ENCODE results near the gene MBD5. TPM values are rescaled to one million over a fixed set of nuclear protein-coding genes. Genes with fewer than 3 reads are reported as not detected.

MBD5 gene
- polyA plus RNA-seq, 1 donor, result 21.2 TPM

DNA sequence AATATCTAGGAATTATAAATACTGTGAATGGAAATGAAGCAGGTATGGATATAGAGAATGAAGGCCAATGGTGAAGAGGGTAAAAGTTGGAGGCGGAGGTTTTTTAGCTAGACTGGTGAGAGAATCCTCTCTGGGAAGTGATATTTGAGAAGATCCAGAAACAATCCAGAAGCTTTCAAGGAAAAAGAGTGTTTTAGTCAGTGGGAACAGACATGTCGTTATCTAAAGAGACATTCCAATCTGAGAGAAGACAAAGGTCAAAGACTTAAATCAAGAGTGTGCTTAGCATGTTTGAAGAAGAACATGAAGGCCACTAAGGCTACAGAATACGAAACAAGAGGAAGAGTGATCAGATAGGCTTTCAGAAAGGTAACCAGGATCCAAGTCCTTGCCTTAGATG lies 211.0 kb downstream of the MBD5 start:
- no peak for DNase-seq

DNA sequence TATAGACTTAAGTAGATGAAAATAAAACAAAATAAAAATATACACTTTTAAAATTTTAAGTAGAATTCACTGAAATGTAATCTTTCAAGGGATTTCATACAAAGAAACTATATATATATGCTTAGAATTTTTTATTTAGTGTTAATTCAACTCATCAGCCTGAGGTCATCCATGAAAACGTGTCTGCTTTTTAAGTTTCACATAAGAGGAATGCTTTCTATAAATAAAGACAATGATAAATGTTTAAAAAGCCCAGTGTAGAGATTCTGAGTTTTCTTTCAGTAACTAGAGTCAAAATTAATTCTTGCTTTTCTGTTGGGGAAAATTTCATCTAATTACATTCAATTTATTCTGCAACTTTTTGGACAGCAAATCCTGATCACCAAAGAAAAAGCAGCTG lies 213.3 kb downstream of the MBD5 start:
- no peak for DNase-seq

DNA sequence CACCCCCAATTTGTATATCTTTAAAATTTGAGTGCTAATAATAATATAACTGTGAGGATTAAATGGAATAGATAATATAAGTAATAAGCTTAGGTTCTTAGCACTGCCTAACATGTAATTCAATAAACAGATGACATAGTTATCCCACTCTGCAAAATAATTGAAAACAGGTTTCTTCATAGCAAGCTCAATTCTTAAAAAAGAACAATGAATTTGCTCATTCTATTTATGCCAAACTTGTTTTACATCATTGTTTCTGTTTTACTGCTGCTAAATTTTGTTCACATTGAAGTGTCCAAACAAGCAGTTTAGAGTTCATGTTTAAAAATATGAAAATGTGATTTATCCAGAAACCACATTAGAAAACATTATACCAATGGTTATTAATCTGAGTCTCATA lies 217.0 kb downstream of the MBD5 start:
- no peak for DNase-seq

DNA sequence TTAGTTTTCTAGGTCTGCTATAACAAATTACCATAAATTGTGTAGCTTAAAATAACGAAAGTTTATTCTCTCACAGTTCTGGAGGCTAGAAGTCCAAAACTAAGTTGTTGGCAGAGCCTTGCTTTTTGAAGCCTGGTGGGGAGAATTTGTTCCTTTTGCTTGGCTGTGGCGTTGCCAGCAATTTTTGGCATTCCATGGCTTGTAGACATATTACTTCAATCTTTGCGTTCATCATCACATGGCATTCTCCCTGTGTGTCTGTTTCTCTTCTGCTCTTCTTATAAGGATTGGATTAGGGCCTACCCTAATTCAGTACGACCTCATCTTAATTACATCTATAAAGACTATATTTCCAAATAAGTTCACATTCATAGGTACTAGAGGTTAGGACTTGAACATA lies 217.7 kb downstream of the MBD5 start:
- no peak for DNase-seq

DNA sequence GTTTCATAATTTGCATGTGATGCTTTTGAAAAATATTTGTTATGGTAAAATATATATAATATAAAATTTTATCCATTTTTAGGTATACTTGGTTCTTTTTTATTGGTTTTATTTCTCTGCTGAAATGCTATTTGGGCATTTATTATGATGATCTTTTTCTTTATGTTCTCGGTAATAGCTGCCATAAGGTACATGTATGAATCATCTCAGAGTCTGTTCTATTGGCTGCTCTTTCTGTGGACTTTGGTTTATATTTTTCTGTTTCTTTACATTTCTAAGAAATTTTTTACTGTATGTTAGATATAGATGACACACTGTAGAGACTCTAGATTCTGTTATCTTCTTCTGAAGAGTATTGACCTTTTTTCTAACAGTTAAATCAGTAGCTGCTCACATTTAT lies 219.9 kb downstream of the MBD5 start:
- DNase-seq, result no peak

DNA sequence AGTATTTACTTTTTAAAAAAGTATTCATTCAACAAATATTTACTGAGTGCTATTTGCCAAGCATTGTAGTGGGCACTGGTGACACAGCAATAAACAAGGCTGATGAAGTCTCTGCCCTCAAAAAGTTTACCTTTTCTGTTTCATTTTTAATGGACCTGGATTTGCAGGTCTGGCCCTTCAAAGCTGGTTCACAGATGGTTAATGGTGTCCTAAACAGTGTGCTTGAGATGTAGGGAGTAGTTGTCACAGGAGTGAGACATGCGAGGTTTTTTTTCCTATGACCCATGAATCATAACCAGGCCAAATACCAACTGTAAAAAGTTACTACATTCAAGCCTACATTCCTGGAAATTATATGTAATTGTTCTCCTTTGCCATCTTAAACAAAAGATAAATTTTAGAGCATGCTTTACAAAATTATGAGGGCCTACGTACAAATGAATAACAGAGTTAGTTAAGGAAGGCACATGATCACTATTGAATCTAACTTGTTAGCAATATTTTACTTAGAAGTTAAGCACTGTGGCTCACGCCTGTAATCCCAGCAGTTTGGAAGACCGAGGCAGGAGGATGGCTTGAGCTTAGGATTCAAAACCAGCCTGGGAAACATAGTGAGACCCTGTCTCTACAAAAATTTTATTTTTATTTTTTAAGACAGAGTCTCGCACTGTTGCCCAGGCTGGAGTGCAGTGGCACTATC lies 223.9 kb downstream of the MBD5 start:
- no peak for DNase-seq

DNA sequence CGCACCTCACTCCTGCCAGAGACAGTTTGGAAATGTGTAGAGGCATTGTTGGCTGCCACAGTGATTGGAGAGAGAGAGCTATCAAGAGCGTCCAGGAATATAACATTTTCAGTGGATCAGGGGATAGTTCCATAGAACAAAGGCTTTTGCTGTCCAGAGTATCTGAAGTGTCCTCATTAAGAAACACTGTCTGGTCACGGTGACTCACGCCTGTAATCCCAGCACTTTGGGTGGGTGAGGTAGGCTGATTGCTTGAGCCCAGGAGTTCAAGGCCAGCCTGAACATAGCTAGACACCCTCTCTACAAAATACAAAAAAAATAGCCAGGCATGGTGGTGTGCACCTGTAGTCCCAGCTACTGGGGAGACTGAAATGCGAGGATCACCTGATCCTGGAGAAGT lies 231.1 kb downstream of the MBD5 start:
- DNase-seq, result no peak

DNA sequence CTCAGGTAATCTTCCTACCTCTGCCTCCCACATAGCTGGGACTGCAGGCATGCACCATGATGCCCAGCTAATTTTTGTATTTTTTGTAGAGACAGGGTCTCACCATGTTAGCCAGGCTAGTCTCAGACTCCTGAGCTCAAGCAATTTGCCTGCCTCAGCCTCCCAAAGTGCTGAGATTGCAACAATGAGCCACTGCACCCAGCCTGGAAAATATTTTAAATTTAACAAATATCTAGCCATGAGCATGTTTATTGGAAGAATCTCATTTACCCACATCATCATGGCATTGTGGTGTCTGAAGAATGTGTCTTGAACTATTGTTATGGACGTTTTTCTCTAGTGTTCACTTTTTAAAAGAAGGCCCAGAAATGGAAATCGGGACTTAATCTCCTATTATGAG lies 231.8 kb downstream of the MBD5 start:
- DNase-seq, result no peak

DNA sequence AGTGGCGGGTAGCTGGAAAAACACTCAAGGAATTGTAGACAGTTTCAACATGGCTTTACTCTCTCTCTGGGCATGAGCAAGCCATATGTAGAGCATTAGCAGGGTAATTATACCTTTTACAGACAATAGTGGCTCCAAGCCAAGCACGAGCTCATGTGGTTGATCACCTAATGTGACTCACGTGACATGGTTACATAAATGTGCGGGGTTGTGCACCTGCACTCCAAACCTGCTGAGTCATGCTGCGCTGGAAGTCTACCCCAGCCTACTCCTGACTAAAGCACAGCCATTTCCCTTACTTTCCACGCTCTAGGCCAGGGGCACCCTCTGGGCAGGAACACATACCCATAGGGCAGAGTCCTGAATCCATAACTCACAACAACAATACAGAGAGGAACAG lies 232.8 kb downstream of the MBD5 start:
- no peak for DNase-seq

DNA sequence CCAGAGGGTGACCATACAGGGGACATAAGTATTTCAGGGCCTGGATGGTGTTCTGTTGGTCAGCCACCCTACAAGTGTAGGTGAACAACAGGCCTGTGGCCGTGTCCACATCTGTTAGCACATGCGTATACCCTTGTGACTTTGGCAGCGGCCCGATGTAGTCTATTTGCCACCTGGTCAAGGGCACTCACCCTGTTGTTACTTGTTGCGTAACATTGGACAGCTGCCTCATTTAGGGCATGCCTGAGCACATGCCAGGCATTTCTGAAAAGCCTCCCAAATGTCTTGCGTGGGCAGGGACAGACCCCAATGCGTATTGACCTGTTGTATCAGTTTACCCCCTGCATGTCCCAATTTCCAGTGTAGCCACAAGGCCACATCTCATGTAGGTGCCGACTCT lies 235.0 kb downstream of the MBD5 start:
- no peak for DNase-seq

DNA sequence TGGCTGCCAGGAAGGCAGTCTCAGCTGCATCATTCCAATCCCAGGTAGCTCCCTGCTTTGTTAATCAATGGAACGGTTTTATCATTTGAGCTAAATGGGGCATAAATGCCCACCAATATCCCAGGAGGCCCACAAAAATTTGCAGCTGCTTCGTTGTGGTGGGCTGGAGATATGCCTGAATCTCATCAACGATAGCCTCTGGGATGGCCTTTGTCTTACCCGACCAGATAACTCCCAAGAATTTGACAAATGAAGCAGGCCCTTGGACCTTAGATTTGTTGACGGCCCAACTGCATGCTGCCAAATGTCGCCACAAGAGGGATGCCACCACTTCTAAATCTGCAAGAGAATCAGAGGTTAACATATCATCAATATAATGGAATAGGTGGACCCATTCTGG lies 236.4 kb downstream of the MBD5 start:
- no peak for DNase-seq

DNA sequence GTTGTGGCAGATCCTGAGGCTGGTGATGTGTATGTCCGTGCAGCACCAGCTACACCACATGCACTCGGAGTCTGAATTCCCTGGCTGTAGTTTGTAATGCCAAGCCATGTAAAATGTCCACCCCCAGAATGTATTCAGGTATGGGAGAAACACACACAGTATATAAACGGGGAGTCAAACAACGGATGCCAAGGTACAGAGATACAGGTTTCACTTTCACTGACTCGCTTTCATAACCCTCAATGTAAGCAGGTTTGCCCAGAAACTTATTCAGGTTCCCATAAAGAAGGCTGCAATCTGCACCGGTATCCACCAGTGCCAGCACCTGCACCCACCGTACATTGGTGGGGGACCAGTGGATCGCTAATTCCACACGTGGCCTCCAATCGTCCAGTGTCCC lies 237.2 kb downstream of the MBD5 start:
- DNase-seq, result no peak

DNA sequence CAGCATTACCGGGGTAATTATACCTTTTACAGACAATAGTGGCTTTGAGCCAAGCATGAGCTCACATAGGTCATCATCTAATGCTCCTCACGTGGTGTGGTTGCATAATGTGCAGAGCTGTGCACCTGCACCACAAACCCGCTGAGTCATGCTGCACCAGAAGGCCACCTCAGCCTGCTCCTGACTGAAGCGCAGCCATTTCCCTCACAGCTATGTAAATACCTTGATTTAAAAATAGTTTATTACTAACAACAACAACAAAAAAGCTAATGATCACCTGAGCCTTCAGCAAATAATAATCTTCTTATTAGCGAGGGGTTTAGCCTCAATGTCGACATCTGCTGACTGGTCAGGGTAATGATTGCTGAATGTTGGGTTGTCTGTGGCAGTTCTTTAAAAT lies 238.8 kb downstream of the MBD5 start:
- DNase-seq, result no peak

DNA sequence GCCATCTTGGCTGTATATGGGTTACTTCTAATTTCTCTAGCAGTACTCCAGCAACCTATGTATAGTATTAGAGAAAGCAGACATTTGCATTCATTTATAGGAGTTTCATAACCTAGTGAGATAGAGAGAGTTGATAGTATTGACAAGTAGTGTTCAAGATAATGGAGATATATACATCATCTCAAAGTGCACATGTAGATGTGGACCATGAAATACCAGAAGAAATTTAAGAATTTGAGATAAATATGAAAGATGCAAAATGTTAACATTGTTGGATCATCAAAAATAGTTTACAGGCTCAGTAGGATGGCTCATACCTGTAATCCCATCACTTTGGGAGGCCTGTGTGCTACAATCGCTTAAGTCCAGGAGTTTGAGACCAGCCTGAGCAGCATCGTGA lies 243.0 kb downstream of the MBD5 start:
- DNase-seq, result no peak

DNA sequence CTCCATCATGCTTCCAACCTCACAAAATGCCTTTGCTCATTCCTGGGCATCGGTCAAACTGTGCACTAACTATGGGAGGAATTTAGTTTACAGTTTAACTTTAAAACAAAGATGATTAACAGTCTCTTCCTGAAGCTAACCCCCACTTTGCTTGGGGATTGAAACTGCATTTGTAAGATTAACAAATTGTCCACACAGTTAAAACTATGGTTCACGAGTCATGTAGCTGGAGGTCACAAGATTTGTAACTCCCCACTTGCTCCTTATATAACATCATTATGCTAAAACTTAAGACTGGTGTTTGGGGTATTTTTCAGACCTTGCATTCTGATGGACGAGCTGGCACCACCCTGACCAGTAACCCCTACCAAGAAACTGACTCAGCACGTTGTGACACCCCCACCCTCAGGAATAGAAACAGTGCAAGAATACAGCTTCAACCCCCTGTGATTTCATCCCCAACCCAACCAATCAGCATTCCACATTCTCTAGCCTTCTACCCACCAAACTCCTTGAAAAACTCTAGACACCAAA lies 252.3 kb downstream of the MBD5 start:
- no peak for DNase-seq

DNA sequence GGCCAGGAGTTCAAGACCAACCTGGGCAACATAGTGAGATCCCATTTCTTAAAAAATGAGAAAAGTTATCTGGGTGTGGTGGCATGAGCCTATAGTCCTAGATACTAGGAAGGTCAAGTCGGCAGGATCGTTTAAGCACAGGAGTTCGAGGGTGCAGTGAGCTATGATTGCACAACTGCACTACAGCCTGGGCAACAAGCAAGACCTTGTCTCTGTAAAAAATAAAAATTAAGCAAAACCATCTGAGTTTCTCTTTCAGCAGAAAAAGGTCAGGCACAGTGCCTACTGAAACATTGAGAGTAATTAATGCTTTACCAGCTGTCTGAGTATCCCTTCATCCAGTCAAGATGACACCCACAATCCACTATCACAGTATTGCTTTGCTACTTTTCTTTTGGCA lies 258.3 kb downstream of the MBD5 start:
- no peak for DNase-seq

DNA sequence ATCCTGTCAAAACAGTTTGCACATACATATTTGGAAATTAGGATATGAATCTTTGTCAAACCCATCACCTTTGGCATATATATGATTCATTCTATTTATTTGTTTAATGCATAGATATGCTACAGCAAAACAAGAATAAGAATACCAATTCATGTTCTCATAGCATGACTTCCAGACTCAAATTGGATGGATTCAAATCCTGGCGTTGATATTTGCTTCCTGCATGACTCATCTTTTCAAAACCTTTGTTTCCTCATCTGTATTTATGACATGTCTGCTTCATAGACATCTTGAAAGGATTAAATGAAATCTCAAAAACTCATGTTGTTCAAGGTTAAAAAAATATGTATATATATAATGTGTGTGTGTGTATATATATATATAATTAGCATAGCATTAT lies 261.3 kb downstream of the MBD5 start:
- no peak for DNase-seq

DNA sequence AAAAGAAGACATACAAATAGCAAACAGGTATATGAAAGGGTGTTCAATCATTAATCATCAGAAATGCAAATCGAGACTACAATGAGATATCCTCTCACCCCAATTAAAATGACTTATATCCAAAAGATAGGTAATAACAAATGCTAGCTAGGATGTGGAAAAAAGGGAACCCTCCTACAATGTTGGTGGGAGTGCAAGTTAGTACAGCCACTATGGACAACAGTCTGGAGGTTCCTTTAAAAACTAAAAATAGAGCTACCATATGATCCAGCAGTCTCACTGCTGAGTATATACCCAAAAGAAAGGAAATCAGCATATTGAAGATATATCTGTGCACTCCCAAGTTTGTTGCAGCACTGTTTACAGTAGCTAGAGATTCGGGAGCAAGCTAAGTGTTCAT lies 271.5 kb downstream of the MBD5 start:
- DNase-seq, result no peak

DNA sequence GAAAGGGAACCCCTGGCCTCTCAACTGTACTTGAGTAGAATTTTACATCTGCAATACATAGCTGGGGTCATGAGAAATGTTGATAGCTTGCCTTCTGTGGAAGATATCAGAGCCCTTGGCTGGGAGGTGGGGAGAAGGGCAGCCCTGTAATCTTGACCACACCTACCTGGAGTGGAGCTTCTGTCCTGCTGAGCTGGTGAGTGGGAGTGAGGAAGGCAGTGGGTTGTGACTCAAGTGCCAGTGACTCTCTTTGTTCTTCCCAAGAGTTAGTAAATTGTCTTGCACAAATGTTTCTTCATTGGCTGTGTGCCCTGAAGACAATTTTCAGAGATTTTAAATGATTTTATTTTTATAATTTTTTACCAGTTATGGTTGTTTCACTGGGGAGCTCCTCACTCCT lies 277.3 kb downstream of the MBD5 start:
- DNase-seq, result no peak

DNA sequence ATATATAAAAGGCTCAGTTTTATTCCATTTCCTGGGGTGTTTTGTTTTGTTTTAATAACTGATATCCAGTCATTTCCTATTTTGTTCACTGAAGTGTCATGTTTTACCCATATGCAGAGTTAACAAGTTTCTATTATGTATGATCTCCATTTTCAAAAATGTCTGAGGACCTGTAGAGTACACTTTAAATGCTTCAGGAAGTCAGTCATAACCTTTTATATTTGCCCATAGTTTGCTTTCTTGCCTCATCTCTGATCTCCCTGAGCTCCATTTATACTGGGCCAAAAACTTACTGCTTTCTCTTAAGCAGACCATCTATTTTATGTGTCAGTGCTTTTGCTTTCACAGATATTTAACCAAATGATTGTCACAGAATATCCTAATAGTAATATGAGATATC lies 278.7 kb downstream of the MBD5 start:
- no peak for DNase-seq

DNA sequence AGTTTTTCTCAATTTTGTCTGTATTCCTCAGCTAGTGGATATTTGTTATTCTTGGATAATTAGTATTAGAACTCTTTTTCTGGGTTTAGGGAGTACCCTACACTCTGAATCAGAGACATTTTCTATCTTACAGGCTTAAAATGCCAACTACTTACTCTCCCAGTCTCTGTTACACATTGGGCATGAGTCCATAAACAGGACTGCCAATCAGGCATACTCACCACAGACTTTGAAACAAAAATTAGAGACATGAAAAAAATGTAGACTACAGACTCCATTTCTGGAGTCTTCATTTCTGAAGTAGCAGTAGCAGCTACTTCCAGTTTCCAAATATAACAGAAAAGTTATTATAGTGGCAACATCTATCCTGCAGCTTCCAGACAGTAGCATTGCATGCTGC lies 279.7 kb downstream of the MBD5 start:
- no peak for DNase-seq

DNA sequence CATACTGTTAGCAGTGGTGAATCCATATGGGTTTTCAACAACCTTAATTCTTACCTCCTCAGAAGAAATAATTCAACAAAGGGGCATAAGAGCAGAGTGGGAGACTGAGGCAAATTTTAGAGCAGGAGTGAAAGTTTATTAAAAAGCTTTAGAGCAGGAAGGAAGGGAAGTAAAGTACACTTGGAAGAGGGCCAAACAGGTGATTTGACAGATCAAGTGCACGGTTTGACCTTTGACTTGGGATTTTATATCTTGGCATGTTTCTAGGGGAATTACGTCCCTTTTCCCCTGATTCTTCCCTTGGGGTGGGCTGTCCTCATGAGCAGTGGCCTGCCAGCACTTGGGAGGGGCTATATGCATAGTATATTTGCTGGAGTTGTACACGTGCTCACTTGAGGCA lies 280.5 kb downstream of the MBD5 start:
- DNase-seq, result no peak

DNA sequence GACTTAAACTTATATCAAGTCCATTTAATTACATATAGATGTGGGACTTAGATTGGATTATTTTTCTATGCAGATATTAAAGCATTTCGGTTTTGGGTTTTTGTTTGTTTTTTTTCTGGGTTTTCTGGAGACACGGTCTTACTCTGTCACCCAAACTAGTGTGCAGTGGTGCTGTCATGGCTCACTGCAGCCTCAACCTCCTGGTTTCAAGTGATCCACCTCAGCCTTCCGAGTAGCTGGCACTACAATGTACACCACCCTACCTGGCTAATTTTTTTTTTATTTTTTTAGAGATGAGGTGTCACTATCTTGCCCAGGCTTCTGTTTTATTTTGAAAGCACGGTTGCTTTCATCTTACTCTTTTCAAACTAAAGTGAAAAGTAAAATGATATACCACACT lies 281.6 kb downstream of the MBD5 start:
- DNase-seq, result no peak

DNA sequence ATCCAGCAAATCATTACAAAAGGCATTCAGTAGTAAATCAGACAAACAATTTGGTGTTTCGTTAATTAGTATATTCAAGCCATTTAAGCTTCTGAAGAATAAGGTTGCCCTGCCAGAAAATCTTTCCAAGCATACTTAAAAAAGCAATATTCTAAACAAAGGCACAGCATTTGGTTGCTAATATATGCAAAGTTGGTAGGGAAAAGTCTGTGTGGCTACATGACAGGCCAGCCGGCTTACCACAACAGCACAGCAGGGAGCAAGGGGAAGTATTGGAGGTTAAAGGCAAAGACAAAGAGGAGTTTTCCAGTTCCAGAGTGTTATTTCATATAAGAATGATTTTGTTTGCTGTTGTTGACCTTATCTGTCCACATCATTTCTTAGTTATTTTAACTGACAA lies 282.3 kb downstream of the MBD5 start:
- DNase-seq, result no peak

DNA sequence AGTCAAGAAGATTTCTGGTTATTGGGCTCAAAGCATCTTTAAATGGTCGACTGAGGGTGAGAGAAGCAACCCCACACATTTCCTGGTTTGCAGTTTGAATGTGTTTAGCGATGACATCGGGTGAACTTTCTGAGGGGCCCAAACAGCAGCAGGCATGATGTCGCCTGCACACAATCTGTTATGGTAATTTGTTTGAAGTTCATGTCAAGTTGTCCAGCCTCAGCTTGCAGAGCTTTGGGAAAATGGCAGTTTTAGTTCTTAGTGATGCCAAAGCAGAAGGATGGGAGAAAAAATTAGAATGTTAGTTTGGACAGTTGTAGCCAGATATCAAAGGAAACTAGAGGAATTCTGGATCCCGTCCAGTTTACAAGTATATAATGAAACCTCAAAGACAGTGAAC lies 284.6 kb downstream of the MBD5 start:
- no peak for DNase-seq

Measured in hindlimb muscle (tissue), 1 donor.